Activated CD4-positive, alpha-beta memory T cell treated with anti-CD3 and anti-CD28 coated beads for 36 hours (primary cell): ENCODE data around the gene POLD3. TPM values are rescaled to one million over a fixed set of nuclear protein-coding genes. Genes with fewer than 3 reads are reported as not detected.

Experiments used
- CTCF ChIA-PET: fragments of 350-600 bp; sonication (Branson Sonifier 250); formaldehyde crosslinking; loops from one replicate; lab custom pipeline; 2021; ENCODE audit warnings: antibody characterized with exemption, inconsistent platforms; lab: Charles Lee
- POLR2A ChIA-PET: fragments of 350-600 bp; sonication (Branson Sonifier 250); formaldehyde crosslinking; loops from one replicate; lab custom pipeline; 2021; ENCODE audit warnings: antibody characterized with exemption; lab: Charles Lee
- DNase-seq: peaks from one replicate; pipeline ENCODE4 v3.0.0-alpha.2; 2020
- H3K27ac Mint-ChIP-seq: one replicate; pipeline ENCODE4 v1.8.0; 2021; ENCODE audit warnings: mixed read lengths
- H3K27me3 Mint-ChIP-seq: one replicate; pipeline ENCODE4 v1.8.0; 2021; ENCODE audit warnings: mixed read lengths
- H3K36me3 Mint-ChIP-seq: one replicate; pipeline ENCODE4 v1.8.0; 2021; ENCODE audit warnings: mixed read lengths
- H3K4me1 Mint-ChIP-seq: one replicate; pipeline ENCODE4 v1.8.0; 2021; ENCODE audit warnings: low read depth, mixed read lengths
- H3K4me3 Mint-ChIP-seq: one replicate; pipeline ENCODE4 v1.8.0; 2021; ENCODE audit warnings: mild to moderate bottlenecking, mixed read lengths
- H3K9me3 Mint-ChIP-seq: one replicate; pipeline ENCODE4 v1.8.0; 2021; ENCODE audit warnings: mixed read lengths
- intact Hi-C: fragments of 100-400 bp; cut with micrococcal nuclease; formaldehyde crosslinking; loops from one replicate; pipeline ENCODE4 v1.15.1; 2023
- total RNA-seq, 2 experiments: library from RNA; stranded (reverse); gene quantifications; one replicate each; pipeline ENCODE4 v1.2.3, GENCODE V29; 2021

Gene POLD3
- total RNA-seq, 2 experiments from 2014 or later, result 60.8 to 61.4 TPM

- CTCF ChIA-PET, result interaction anchor here (1.6 to 4.1 kb wide), 2 partner anchors 16 to 40 kb away, joined by 5 to 18 read pairs; no protein-coding TSS in a partner anchor
- H3K27ac Mint-ChIP-seq, result no peak overlapping the region
- H3K27me3 Mint-ChIP-seq, result peaks cover 14% of the 10 kb centered on the region
- no peaks in the 10 kb centered on the region for H3K4me1 Mint-ChIP-seq
- H3K9me3 Mint-ChIP-seq, result no peaks in the 10 kb centered on the region
- POLR2A ChIA-PET, result no interaction called here
- H3K36me3 Mint-ChIP-seq, result no peaks in the 10 kb centered on the region
- intact Hi-C loops, result no loop called here
- DNase-seq, result no peak
- H3K4me3 Mint-ChIP-seq, result no peak overlapping the region
These were observed 93.5 kb downstream of the POLD3 start for GRCh38 chr11:74685905-74686304.

- intact Hi-C loops, result no loop called here
- no peak overlapping the region for H3K27ac Mint-ChIP-seq
- no peaks in the 10 kb centered on the region for H3K4me1 Mint-ChIP-seq
- no peaks in the 10 kb centered on the region for H3K9me3 Mint-ChIP-seq
- peaks cover 14% of the 10 kb centered on the region for H3K27me3 Mint-ChIP-seq
- DNase-seq, result no peak
- H3K4me3 Mint-ChIP-seq, result no peak overlapping the region
- CTCF ChIA-PET, result interaction anchor here (1.6 to 4.1 kb wide), 2 partner anchors 15 to 39 kb away, joined by 5 to 18 read pairs; no protein-coding TSS in a partner anchor
- POLR2A ChIA-PET, result no interaction called here
- H3K36me3 Mint-ChIP-seq, result no peaks in the 10 kb centered on the region
These were observed 94.4 kb downstream of the POLD3 start for GRCh38 chr11:74686792-74687191.

- DNase-seq, result no peak
- Mint-ChIP-seq H3K36me3 (no peaks in the 10 kb centered on the region), H3K4me3 (no peak overlapping the region), H3K4me1 (no peaks in the 10 kb centered on the region), H3K27me3 (peaks cover 11% of the 10 kb centered on the region), H3K9me3 (no peaks in the 10 kb centered on the region), H3K27ac (no peak overlapping the region)
- intact Hi-C loops, result no loop called here
- ChIA-PET POLR2A (no interaction called here), CTCF (interaction anchor here (1.6 to 4.1 kb wide), 2 partner anchors 15 to 38 kb away, joined by 5 to 18 read pairs; no protein-coding TSS in a partner anchor)
These were observed 95.0 kb downstream of the POLD3 start for GRCh38 chr11:74687237-74688023.

- Mint-ChIP-seq H3K27ac (no peak overlapping the region), H3K9me3 (no peaks in the 10 kb centered on the region), H3K4me1 (no peaks in the 10 kb centered on the region), H3K4me3 (no peak overlapping the region), H3K36me3 (no peaks in the 10 kb centered on the region), H3K27me3 (no peaks in the 10 kb centered on the region)
- ChIA-PET CTCF (no interaction called here), POLR2A (no interaction called here)
- intact Hi-C loops, result no loop called here
- no peak for DNase-seq
These were observed 97.3 kb downstream of the POLD3 start for GRCh38 chr11:74689666-74690065.

- no peaks in the 10 kb centered on the region for H3K4me1 Mint-ChIP-seq
- intact Hi-C loops, result no loop called here
- CTCF ChIA-PET, result interaction anchor here (1.1 to 2.0 kb wide), 3 partner anchors 10 to 48 kb away, joined by 3 to 6 read pairs (median 3); no protein-coding TSS in a partner anchor
- H3K9me3 Mint-ChIP-seq, result no peaks in the 10 kb centered on the region
- POLR2A ChIA-PET, result no interaction called here
- no peak for DNase-seq
- H3K27me3 Mint-ChIP-seq, result peaks cover 3% of the 10 kb centered on the region
- H3K36me3 Mint-ChIP-seq, result no peaks in the 10 kb centered on the region
- no peak overlapping the region for H3K4me3 Mint-ChIP-seq
- H3K27ac Mint-ChIP-seq, result no peak overlapping the region
These were observed 99.4 kb downstream of the POLD3 start for GRCh38 chr11:74691755-74692154.

Other genes starting within 250 kb of the POLD3 start
- gene PGM2L1, start 194.1 kb upstream of the POLD3 start, total RNA-seq, result 1 to 10 TPM; 7.0 to 7.2 TPM
- gene KCNE3, start 125.0 kb upstream of the POLD3 start, total RNA-seq, result not detected
- 1 to 10 TPM; 3.0 to 3.3 TPM for gene LIPT2, start 98.9 kb upstream of the POLD3 start, total RNA-seq
- not detected for gene CHRDL2, start 138.8 kb downstream of the POLD3 start, total RNA-seq
- 10 to 100 TPM; 14.3 to 14.9 TPM for gene RNF169, start 156.3 kb downstream of the POLD3 start, total RNA-seq